Uterus (tissue), 4 donors: ENCODE data around the gene CFAP92. TPM values are rescaled to one million over a fixed set of nuclear protein-coding genes. Genes with fewer than 3 reads are reported as not detected.

Source experiments
- DNase-seq, 2 donors: peaks; one replicate each; pipeline ENCODE4 v3.0.0-alpha.2; 2019 to 2020
- H3K27ac ChIP-seq, 2 donors: fragments of 200-600 bp; sonication (generic); 1 replicate in 1 of 2; 2 replicates in 1 of 2; pipeline ENCODE4 v1.5.1; 2016 to 2018
- H3K27me3 ChIP-seq, 2 donors: fragments of 200-600 bp; sonication (generic); one replicate each; pipeline ENCODE4 v1.5.1; 2018 to 2019; ENCODE audit warnings: control low read depth in 1 of 2
- H3K36me3 ChIP-seq, 2 donors: fragments of 200-600 bp; sonication (generic); one replicate each; pipeline ENCODE4 v1.5.1; 2019; ENCODE audit warnings: control low read depth in 1 of 2
- H3K4me1 ChIP-seq, 2 donors: fragments of 200-600 bp; sonication (generic); one replicate each; pipeline ENCODE4 v1.5.1; 2018 to 2019; ENCODE audit warnings: control low read depth in 1 of 2
- H3K4me3 ChIP-seq, 2 donors: fragments of 200-600 bp; sonication (generic); 1 replicate in 1 of 2; 2 replicates in 1 of 2; pipeline ENCODE4 v1.5.1; 2018 to 2019; ENCODE audit warnings: mild to moderate bottlenecking in 1 of 2
- H3K9me3 ChIP-seq, 2 donors: fragments of 200-600 bp; sonication (generic); one replicate each; pipeline ENCODE4 v1.5.1; 2019; ENCODE audit warnings: control low read depth in 1 of 2
- CTCF ChIP-seq, 4 experiments: fragments of 200-600 bp in 2 of 4; fragments of 450-650 bp in 2 of 4; sonication (generic) in 2 of 4; IDR thresholded peaks; one replicate each; pipeline ENCODE4 v1.5.1; 2016 to 2019; ENCODE audit warnings: antibody characterized with exemption in 4 of 4, mild to moderate bottlenecking in 2 of 4, moderate library complexity in 1 of 4
- POLR2A ChIP-seq, 2 donors: fragments of 450-650 bp; IDR thresholded peaks; one replicate each; pipeline ENCODE4 v1.6.1; 2016; ENCODE audit warnings: antibody characterized with exemption in 2 of 2, mild to moderate bottlenecking in 1 of 2, moderate library complexity in 1 of 2
- intact Hi-C: fragments of 100-400 bp; cut with DNase I; formaldehyde crosslinking; loops from one replicate; pipeline ENCODE4 v1.15.1; 2023; ENCODE audit warnings: low total_unique reads
- total RNA-seq, 4 donors: library from RNA; depleted of rRNA in 3 of 4; stranded (reverse); fragments of >200 nt in 3 of 4; gene quantifications; one replicate each; pipeline versions ENCODE4 v1.1.0 to v1.2.4, GENCODE V29; 2014 to 2023
- donor health status: DM: yes; HTN: yes; CAD: no.

CFAP92 gene
- total RNA-seq, 4 donors from 2014 or later, result 0.95 to 3.5 (median 2.1) TPM; not detected in 1

- no peaks in the 10 kb centered on the region for H3K36me3 ChIP-seq
- no peak overlapping the region for H3K27ac ChIP-seq
- H3K9me3 ChIP-seq, result no peaks in the 10 kb centered on the region
- intact Hi-C loops, result no loop called here
- H3K4me1 ChIP-seq, result no peaks in the 10 kb centered on the region
- H3K27me3 ChIP-seq, result no peaks in the 10 kb centered on the region
- DNase-seq, result no peak
- no peak overlapping the region for H3K4me3 ChIP-seq
- TF ChIP-seq CTCF (IDR thresholded peaks at IDR 0.05) (no peak), POLR2A (IDR thresholded peaks at IDR 0.05) (no peak)
Observed at GRCh38 chr3:128994581-128995546, 988 bp upstream of the CFAP92 start.

- H3K27ac ChIP-seq, result no peak overlapping the region
- DNase-seq, result no peak
- no peaks in the 10 kb centered on the region for H3K4me1 ChIP-seq
- peak overlapping the region; percentile 13 to 37 for H3K4me3 ChIP-seq
- intact Hi-C loops, result no loop called here
- TF ChIP-seq POLR2A (IDR thresholded peaks at IDR 0.05), result no peak
- no peaks in the 10 kb centered on the region for H3K27me3 ChIP-seq
- H3K9me3 ChIP-seq, result no peaks in the 10 kb centered on the region
- H3K36me3 ChIP-seq, result no peaks in the 10 kb centered on the region
Observed at GRCh38 chr3:128994173-128994512, 267 bp upstream of the CFAP92 start.

GRCh38 chr3:128992926-128993460 lies 883 bp downstream of the CFAP92 start:
- intact Hi-C loops, result no loop called here
- H3K4me3 ChIP-seq, result no peak overlapping the region
- no peak for DNase-seq
- TF ChIP-seq POLR2A (IDR thresholded peaks at IDR 0.05), result no peak
- no peak for TF ChIP-seq CTCF (IDR thresholded peaks at IDR 0.05)
- no peaks in the 10 kb centered on the region for H3K27me3 ChIP-seq
- H3K36me3 ChIP-seq, result no peaks in the 10 kb centered on the region
- H3K4me1 ChIP-seq, result no peaks in the 10 kb centered on the region
- H3K27ac ChIP-seq, result no peak overlapping the region
- H3K9me3 ChIP-seq, result no peaks in the 10 kb centered on the region

- Histone ChIP-seq H3K27ac (no peak overlapping the region), H3K4me3 (no peak overlapping the region), H3K36me3 (no peaks in the 10 kb centered on the region), H3K9me3 (no peaks in the 10 kb centered on the region), H3K27me3 (no peaks in the 10 kb centered on the region), H3K4me1 (no peaks in the 10 kb centered on the region)
- no peak for DNase-seq
- intact Hi-C loops, result no loop called here
- TF ChIP-seq POLR2A (IDR thresholded peaks at IDR 0.05) (no peak), CTCF (IDR thresholded peaks at IDR 0.05) (no peak)
Observed at GRCh38 chr3:128991355-128991895, 2.5 kb downstream of the CFAP92 start.

- intact Hi-C loops, result no loop called here
- Histone ChIP-seq H3K27ac (no peak overlapping the region), H3K4me1 (no peaks in the 10 kb centered on the region), H3K36me3 (no peaks in the 10 kb centered on the region), H3K4me3 (no peak overlapping the region), H3K27me3 (no peaks in the 10 kb centered on the region), H3K9me3 (no peaks in the 10 kb centered on the region)
- TF ChIP-seq POLR2A (IDR thresholded peaks at IDR 0.05) (no peak), CTCF (IDR thresholded peaks at IDR 0.05) (no peak)
- DNase-seq, result no peak
Observed at GRCh38 chr3:128988286-128988685, 5.6 kb downstream of the CFAP92 start.
